SIG-M5 treated with dmso at 0.1 percent for 504 hours (cell line): ENCODE results near the gene HOTAIR.

Experiments
- DNase-seq: peaks from one replicate; lab custom pipeline; 2025; ENCODE audit not compliant: unreplicated experiment; lab: John Stamatoyannopoulos, UW

Gene HOTAIR

DNA sequence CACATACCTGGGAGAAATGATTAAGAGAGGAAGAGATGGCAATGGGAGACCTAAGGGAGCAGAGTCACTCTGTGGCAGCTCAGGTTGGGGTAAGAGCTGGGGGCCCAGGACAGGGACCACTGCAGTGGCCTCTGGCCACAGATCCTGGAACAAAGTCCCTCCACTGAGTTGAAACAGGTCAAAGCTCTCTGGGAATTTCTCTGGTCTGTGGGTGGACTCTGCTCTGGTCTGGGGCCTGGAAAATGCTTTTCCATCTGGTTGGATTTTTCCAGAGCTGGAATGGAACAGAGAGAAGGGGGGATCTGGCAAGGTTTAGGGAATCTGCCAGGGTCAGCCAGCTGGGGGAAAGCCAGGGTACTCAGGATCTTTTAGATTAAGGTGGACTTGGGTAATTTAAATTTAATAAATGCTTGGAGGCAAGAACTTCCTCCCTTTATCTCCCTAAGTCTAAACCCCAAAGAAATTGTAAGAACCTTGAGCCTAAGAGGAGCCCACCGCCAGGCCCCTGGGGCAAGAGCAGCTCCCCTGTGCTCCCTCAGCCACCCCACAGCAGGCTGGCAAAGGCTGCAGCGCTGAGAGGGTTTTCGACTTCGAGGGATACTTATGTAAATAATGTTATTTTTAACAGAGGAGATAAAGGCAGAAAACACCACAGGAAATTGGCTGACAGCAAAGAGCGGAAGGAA lies 13.9 kb upstream of the HOTAIR start:
- DNase-seq, result no peak

GRCh38 chr12:53987787-53988230 lies 13.1 kb upstream of the HOTAIR start:
- no peak for DNase-seq

DNA sequence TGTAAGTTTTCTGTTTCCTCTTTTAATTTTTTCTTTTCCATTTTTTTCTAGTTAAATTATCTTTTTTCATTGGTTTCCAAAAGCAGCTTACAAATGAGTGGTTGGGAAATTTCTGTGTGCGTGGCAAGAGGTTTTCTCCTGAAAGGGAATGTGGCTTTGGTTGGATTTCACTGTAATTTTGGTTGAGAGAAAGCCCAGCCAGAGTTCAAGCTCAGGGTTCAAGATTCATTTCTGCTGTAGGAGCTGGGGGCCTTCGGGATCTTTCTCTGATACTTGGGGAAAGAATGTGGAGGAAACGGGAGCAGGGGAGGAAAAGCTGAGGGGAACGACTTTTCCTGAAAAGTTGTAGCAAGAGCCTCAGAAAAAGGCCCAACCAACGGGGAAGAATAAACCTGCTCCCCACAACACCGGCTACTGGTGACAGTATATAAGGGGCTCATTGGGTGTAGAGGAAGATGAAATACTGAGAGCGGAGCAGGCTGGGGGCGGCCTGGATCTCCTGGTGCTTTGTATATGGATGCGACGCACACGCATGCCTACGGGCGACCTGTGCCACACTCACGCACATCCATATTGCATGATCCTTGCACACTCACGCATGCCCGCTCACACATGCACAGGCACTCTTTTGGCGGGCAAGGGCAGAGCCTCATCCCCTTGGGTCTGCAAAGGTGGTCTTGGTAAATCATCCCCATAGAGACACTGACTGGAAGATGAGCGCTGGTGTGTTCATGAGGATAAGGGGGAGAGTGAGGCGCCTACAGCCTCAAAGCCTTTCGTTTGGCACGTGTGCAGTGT lies 12.1 kb upstream of the HOTAIR start:
- no peak for DNase-seq

GRCh38 chr12:53985994-53986685 lies 11.4 kb upstream of the HOTAIR start:
- no peak for DNase-seq

DNA sequence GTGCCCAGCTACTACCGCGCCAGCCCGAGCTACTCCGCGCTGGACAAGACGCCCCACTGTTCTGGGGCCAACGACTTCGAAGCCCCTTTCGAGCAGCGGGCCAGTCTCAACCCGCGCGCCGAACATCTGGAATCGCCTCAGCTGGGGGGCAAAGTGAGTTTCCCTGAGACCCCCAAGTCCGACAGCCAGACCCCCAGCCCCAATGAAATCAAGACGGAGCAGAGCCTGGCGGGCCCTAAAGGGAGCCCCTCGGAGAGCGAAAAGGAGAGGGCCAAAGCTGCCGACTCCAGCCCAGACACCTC lies 10.9 kb upstream of the HOTAIR start:
- DNase-seq, result no peak

- peak; percentile 77 for DNase-seq
Measured at GRCh38 chr12:53984901-53985691, 10.3 kb upstream of the HOTAIR start, which contains the start of gene HOXC10. HOXC10 (plus strand) TSS chr12:53985146; CDS start chr12:53985260, 114 bp downstream.

DNA sequence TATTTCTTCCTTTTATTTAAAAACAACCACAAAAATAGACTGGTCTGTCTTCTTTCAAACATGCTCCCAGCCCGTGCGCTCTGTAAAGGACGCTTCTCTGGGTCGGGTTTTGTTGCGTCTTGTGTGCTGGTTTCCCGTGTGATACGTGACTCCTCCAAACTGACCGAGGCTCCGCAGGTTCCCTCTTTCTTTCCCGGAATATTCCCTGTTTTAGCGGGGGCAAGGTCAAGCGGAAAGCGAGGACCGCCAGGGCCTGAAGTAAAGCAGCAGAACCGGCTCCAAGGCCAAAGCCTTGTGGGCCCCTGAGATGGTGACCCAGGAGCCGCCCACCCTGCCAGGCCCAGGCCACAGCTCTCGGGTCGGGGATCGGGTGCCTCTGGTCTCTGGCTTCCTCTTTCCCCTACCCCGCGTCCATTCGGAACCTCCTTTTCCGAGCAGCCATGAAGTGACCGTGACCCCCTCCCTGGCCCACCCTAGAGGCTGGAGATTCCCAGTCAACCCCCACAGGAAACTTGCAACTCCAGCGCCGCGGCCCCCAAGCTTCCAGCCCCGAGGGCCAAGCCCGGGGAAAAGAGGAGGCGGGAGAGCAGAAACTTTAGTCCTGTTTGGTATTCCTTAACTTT lies 9.3 kb upstream of the HOTAIR start:
- no peak for DNase-seq

GRCh38 chr12:53983568-53983949 lies 8.8 kb upstream of the HOTAIR start:
- DNase-seq, result no peak

DNA sequence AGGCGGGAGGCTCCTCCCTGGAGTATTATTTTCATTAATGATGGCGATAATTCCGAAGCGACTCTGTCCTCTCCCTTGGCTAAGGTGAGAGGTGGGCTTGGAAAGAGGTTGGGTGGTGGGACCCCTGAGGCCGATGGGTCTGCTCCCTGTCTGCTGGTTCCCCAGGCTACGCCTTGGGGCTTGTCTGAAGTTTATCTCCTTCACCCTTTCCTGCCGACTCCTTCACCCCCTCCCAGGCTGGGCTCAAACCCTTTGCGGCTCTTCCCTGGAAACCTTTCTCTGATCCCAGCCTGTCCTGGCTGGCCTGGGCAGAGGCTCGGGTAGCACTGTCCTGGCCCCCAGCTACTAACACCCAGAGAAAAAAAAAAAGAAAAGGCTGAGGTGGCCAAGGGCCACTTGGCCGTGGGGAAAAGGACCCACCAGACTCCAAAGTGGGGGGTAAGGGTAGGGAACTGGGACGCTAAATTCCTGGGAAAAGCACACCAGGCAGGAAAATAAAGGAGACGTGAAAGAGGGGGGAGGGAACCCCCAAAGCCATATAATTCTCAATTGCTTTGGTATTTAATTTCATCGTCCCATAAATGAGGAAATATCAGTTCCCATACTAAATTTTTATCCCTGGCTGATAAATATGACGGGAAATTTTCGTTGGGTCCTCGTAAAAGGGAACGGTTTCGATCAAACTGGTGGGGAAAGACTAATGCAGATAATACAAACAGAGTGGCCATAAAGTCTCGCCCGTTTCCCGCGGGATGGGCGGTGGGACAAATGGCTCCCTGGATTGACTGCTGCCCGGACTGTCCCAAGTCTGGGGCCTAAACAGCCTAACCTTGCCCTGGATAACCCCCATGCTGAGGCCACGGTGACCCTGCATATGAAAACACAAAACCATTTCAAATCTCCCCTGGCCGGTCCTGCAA lies 8.2 kb upstream of the HOTAIR start:
- DNase-seq, result no peak

- no peak for DNase-seq
Measured at GRCh38 chr12:53981634-53982565, 7.1 kb upstream of the HOTAIR start.

DNA sequence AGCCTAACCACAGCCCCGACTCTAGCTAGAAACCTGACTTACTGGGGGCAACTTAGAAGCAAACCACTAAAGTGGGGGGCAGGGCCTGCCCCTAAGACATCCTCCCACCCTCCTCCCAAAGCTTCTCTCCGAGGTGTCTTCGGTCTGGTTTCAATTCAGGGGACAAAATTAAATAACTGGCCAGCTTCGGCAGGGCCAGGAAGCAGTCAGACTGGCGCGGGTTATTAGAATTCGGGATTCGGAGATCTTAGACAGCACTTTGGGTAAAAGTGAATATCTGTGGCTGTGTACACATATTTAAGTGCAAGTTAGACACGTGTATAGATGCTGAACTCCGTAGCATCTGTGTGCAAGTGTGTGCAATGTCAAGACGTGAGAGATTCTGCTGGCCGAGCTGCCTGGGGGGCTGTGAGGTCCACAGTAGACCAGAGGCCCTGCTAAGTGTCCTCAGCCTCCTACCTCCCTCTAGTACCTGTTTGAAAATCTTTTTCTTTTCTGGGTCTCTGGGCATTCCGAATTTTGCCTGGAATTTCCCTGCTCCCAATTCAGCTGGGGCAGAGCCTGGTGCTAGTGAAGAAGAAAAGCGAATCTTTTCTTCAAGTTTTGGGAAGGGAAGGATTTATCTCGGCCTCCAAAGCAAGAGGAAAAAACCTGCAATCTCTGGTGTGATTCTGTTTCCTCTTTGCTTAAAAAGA lies 6.2 kb upstream of the HOTAIR start:
- DNase-seq, result no peak

DNA sequence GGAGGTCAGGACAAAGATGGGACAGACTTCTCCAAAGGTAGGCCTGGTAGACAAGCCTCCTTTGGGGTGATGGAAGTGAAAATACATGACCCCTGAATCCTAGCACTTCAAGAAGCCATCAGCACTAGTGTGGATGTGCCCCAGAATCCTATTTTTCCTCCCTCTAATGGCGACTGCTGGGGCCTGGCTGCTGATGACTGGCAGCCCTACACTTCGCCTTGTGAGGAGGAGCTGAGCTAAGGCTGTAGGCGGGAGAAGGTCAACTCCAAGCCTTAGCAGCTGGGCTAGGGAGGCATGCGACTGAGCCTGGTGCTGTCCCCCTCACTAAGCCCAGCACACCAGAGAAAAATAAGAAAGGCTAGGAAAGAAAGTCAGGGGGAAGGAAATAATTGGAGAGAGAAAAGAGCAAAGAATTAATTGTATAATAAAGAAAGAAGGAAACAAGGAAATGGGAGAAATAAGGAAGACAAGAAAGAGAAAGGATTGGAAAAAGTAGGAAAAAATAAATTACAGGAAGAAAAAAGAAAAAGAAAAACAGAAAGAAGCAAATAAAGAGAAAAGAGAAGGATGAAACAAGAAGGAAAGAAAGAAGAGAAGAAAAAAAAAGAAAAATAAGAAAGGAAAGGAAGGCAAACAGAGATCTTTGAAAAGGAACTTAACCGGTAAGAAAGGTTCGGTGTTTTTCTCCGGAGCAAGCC lies 5.5 kb upstream of the HOTAIR start:
- DNase-seq, result no peak

DNA sequence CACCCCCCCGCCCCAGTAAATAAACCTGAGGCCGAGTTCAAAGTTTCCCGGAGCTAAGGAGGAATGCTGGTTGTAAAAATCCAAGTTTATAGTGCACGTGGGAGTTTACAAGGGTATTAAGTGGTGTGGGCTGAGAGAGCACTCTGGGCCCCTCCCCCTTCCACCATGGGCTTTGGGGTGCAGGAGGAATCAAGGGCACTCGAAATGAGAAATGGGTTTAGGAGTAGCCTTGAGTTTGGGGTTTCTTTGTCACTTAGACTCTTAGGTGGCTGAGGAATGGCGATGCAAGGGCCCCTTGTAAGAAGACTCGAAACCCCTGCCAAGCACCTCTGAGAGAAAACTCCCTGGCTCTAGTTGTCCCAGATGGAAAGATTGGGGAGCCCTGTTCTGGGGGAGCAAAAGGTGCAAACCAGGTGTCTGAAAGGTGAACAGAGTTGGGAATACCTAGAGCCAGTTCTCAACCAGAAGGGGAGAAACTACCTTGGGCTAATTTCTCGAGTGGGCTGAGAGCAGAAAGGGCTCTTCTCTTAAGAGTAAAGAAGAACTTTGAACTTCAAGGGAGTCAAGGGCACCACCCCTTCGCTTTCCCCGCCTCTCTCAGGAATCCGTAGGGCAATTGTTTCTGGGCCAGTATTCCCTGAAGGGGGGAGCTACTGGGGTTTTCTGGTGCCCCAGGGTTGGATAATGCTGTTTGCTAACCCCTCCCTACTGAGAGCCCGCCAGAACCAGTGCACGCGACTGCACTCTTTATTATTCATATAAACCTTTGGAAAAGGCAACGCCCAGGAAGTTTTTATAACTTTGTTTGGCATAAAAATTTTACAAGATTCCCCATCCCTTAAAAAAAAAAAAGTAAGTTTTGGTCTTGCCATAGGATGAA lies 4.0 kb upstream of the HOTAIR start:
- peak; percentile 33 for DNase-seq

- no peak for DNase-seq
Measured at GRCh38 chr12:53977596-53978445, 3.1 kb upstream of the HOTAIR start.

- no peak for DNase-seq
Measured at GRCh38 chr12:53976823-53977595, 2.3 kb upstream of the HOTAIR start.
